KOPT-K1 (cell line): ENCODE measurements around the gene SERAC1.

Experiments
- H3K27ac ChIP-seq: fragments of 200-600 bp; sonication (generic); 2 replicates; pipeline ENCODE4 v1.5.1; 2016; ENCODE audit warnings: antibody characterized with exemption, mild to moderate bottlenecking, low read depth, low read length; ENCODE audit not compliant: poor library complexity, severe bottlenecking
- H3K36me3 ChIP-seq: fragments of 200-600 bp; sonication (generic); 2 replicates; pipeline ENCODE4 v1.5.1; 2017; ENCODE audit warnings: antibody characterized with exemption, mild to moderate bottlenecking, low read length, moderate library complexity; ENCODE audit not compliant: insufficient read depth
- H3K9me3 ChIP-seq: fragments of 200-600 bp; sonication (generic); 2 replicates; pipeline ENCODE4 v1.5.1; 2017; ENCODE audit warnings: antibody characterized with exemption, low read length, mild to moderate bottlenecking; ENCODE audit not compliant: insufficient read depth, poor library complexity, severe bottlenecking

SERAC1 gene

GRCh38 chr6:158068156-158068892 lies 99.7 kb downstream of the SERAC1 start:
- H3K9me3 ChIP-seq = no peaks in the 10 kb centered on the region
- H3K36me3 ChIP-seq = peaks cover 85% of the 10 kb centered on the region
- H3K27ac ChIP-seq = no peak overlapping the region

GRCh38 chr6:158067436-158068015 lies 100.5 kb downstream of the SERAC1 start:
- peaks cover 92% of the 10 kb centered on the region for H3K36me3 ChIP-seq
- no peaks in the 10 kb centered on the region for H3K9me3 ChIP-seq
- H3K27ac ChIP-seq = no peak overlapping the region

GRCh38 chr6:158066136-158066781 lies 101.8 kb downstream of the SERAC1 start:
- Histone ChIP-seq H3K9me3 (no peaks in the 10 kb centered on the region), H3K36me3 (peaks cover 93% of the 10 kb centered on the region), H3K27ac (no peak overlapping the region)

GRCh38 chr6:158064725-158065251 lies 103.3 kb downstream of the SERAC1 start:
- Histone ChIP-seq H3K9me3 (no peaks in the 10 kb centered on the region), H3K27ac (no peak overlapping the region), H3K36me3 (peaks cover 79% of the 10 kb centered on the region)

- Histone ChIP-seq H3K9me3 (no peaks in the 10 kb centered on the region), H3K36me3 (peaks cover 68% of the 10 kb centered on the region), H3K27ac (no peak overlapping the region)
Measured at GRCh38 chr6:158063736-158064135, 104.3 kb downstream of the SERAC1 start.

DNA sequence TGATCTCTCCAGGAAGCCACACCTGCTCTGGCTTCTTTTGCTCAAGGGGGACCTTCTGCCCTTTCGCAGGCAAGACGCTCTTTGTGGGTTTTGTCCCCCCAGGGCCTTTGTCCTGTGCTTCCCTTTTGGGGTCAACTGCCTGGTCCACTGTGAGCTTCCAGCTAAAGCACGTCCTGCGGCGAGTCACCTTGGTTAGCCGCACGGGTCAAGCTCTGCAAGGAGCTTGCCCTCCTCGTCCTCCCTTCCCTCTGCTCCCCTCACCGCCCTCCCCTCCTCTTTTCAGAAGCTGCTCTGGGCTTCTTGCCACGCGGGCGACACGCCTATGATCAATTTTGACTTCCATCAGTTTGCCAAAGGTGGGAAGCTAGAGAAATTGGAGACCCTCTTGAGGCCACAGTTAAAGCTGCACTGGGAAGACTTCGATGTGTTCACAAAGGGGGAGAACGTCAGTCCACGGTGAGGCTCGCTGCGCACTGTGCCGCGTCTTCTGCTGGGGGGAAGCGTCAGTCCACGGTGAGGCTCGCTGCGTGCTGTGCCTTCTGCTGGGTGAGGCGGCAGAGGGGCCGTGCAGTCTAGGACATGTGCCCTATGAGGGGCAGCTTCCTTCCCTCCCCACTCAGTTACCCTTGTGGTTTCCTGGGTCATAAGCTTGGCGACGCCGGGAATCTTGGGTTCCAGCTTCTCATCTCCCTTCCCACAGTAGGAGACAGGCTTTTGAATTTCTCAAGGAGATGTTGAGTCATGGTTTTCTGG lies 106.2 kb downstream of the SERAC1 start:
- Histone ChIP-seq H3K9me3 (no peaks in the 10 kb centered on the region), H3K27ac (no peak overlapping the region), H3K36me3 (peaks cover 51% of the 10 kb centered on the region)

- Histone ChIP-seq H3K27ac (no peak overlapping the region), H3K9me3 (no peaks in the 10 kb centered on the region), H3K36me3 (peaks cover 51% of the 10 kb centered on the region)
Measured at GRCh38 chr6:158061361-158061708, 106.7 kb downstream of the SERAC1 start.

DNA sequence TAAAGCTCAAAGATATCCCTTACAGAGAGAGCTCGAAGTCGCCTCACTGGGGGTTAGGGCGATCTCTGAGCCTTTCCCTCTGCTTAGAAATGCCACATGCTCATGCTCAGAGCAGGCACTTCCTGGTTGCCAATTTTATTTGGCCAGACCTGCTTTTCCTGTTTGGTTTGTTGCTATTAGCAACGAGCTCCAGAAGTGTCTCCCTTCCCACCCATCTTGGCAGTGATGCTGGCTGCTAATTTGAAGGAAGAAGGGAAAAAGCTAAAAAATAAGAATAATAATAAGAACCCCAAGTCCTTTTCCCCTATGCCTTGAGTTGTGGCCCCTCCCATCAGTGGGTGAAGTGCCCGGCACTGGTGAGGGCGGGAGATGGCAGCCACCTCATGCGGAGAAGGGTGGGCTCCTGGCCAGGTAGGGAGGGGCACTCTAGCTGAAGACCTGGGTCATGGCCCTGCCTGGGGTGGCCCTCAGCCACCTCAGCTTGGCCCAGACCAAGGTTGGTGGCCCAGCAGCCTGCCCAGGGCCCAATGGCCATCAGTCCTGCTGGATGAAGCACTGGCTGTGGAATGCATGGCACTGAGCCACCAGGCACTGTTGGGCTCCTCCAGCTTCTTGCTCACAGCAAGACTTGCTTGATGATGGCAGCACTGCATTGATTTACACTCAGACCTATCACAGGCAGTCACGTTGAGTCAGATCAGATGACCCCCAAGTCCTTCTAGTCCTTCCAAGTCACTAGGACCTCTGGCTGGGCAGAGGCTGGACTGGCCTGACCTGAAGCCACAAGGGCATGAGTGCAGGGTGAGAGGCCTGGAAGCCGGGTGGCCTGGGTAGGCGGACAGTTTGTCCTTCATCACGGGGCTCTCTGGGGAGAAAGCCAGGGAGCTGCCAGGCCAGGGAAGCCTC lies 107.4 kb downstream of the SERAC1 start:
- peak overlapping the region; percentile 39 for H3K27ac ChIP-seq
- H3K36me3 ChIP-seq = peaks cover 49% of the 10 kb centered on the region
- H3K9me3 ChIP-seq = no peaks in the 10 kb centered on the region
